ENCODE data around the gene PKN2.
A peak's percentile ranks its signal among the peaks of the same experiment; 100 is the strongest.

Gene PKN2

GRCh38 chr1:88683541-88684481 lies at the start of gene PKN2:
PKN2 (plus strand) TSS chr1:88684273; CDS start chr1:88684581, 308 bp downstream.
- DNase-seq: peak; percentile 98

GRCh38 chr1:88634538-88634937 lies 49.5 kb upstream of the PKN2 start:
- no peak for DNase-seq

DNA sequence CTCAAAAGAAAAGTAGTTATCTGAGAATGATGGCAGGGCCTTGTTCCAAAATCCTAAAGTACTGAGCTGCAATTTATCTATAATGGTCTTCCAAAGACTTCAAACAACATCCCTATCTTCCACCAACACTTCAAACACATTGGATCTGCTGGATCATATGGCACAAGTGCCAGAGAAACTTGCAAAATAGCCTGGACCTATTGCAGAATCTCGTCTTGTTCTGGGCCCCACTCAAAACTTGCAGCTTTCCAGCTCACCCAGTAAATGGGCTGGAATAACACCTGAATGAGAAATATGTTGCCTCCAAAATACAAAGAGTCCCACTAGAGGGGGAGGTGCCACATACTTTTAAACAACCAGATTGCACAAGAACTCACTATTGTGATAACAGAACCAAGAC lies 44.0 kb upstream of the PKN2 start:
- DNase-seq: no peak

GRCh38 chr1:88645886-88646285 lies 38.2 kb upstream of the PKN2 start:
- DNase-seq: no peak

DNA sequence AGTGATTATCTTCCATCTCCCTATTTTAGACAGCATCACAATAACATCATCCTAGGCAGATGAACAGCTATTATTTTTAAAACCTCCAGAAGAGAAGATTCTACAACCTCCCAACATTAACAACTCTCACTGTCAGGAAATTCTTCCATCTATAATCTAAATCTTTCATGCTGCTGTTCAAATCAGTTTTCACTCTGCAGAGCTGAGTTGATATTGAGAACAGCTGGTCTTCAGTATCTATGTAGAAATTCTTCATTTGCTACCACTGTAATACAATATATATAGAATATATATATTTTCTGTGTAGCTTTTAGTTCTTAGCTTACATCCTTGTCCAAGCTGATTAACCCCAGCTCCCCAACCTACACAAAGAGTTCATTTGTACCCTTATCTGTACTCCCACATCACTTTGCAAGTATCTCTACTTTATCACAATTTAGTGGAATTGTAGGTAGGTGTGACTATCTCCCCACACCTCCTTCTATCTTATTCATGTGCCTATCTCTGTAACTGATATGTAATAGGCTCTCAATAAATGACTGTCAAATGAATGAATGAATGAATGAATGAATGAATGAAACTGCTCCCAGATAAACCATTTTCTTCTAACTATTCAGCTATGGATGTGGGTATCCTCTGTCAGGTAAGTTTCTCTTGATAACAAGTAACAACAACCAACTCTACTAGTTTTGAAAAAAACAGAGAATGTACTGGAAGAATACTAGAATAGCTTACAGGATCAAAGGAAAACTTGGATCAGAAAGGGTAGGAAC lies 37.4 kb upstream of the PKN2 start:
- no peak for DNase-seq

DNA sequence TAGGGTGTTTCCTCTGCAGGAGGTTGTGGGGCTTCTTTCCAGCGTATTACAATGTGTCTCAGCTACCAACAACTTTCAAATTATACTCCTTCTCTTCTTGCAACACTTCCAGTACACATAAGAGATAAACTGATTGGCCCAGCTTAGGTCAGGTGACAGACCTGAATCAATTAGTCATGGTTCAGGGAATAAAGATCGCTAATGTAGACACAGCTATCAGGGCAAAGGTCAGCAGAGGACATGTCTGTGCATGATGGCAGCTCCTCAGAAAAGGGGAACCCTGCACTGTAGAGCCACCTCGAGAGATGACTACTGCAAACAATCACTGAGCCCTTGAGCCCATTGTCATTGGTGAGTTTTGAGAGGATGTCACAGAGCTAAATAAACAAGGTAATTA lies 36.8 kb upstream of the PKN2 start:
- no peak for DNase-seq

- no peak for DNase-seq
These were observed 36.2 kb upstream of the PKN2 start for GRCh38 chr1:88647749-88648415.

- no peak for DNase-seq
These were observed 35.4 kb upstream of the PKN2 start for GRCh38 chr1:88648706-88649105.

DNA sequence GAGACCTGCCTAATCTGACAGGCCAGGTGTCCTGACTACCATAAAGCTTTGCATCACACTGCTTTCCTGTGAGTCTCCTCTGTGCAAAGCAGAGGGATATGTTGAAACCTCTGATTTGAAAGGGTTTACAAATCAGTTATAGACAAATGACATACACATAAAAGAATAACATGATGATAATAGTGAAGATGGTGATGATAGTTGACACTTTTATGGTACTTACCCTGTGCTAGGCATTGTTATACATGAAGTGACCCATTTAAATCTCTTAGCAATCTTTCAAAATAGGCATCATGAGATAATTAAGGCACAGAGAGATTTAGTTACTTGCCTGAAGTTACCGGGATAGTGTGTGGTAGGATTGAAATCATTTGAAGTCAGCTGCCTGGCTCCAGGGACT lies 34.1 kb upstream of the PKN2 start:
- no peak for DNase-seq

DNA sequence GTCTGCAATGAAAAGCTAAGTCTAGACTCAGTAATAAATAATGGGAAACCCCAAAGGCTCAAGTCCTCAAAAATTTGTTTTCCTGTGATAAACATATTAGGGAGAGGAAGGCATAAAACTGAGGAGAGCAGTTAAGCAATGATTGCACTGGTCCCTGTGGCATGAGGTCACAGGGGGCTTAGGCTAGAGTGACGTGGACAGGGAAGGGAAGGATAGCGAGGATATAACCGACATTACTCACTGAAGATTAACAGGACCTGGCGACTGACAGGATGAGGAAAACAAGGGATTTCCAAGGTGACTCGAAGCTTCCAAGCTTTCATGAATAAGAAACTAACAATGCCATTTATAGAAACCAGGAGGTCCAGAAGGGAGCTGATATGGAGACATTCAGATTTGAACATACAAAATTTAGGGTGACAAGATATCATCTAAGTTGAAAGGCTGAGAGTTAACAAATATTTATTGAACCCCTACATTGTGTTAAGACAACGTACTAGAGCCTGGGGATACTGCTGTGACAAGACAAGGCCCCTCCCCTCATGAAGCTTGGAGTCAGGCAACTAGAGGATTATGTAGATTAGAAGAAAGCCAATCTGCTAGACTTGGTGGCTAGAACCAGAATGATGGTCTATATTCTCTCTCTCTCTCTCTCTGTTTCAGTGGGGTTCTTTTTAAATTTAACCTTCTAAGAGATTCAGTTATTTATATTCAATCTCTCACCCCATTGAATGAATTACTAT lies 33.2 kb upstream of the PKN2 start:
- no peak for DNase-seq

DNA sequence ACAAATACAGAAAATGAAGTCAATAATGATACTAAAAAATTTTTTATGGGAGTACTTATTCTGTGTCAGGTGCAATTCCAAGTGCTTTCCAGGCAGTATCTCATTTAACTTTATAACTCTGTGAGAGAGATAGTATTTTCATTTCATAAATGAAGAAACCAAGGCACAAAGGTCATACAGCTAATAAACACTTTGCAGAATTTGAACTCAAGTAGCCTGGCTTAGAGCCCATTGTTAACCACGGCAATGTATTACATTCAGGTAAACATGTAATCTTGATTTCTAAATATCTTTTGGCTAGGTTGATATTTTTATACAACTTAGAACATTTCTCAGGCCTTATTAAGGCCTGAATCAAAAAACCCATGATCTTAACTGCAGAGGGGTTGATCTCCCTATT lies 28.9 kb upstream of the PKN2 start:
- no peak for DNase-seq

DNA sequence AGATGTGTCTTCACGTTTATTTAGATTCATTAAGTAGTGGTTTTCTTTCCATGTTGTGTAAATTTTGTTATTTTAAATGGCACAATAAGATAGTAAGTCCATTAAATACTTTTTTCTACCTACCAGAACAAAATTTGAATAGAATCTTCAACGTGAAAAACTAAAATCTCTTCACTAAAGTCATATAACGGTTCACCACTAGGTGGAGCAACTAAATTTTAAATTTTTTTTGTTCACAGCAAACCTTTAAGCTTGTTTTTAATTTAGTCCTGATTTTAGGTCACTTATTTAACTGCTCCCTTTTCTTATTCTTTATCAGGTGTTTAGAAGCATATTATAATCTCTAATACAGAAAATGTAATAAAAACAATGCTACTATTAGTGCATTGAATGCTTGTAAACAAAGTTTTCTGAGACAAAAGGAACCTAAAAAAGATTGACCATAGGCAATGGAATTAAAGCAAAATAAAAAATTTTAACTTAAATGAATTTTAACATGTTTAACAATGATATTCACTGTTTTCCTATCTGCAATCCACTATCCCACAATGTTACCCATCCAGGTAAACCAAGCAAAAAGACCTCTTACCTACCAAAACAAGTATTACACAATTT lies 28.3 kb upstream of the PKN2 start:
- no peak for DNase-seq

DNA sequence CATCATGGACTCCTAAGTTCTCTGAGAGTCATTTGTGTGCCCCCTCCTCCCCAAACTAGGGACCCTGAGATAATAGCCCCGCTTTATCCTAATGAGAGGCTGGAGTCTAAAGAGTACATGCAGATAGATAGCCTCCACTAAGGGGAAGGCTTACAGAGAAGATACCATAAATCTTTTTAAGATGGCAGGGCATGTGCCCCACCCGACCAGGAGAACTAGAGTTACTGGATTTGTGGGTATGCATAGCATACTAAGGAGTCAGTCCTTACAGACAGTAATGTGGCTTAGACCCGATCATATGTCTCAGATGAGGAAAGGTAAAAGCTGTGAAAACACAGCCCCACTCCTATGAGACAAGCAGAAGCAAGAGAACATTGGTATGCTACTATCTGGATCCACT lies 25.7 kb upstream of the PKN2 start:
- DNase-seq: no peak

DNA sequence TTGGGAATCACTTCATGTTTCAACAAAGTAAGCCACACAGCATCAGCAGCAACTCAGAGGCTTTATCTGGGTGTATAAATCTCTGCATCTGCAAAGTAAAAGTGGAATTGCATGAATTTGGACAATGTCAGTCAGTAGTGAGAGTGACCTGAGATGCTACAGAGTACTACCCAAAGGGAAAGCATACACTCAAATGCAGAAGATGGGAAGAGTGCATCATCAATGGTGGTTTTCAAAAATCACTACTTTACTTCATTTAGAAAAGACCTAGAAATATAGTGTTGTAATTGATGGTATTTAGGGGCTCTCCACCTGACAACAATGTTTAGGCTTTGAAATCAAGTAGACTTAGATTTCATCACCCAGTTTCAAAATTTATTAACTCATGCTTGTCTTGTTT lies 24.5 kb upstream of the PKN2 start:
- no peak for DNase-seq

DNA sequence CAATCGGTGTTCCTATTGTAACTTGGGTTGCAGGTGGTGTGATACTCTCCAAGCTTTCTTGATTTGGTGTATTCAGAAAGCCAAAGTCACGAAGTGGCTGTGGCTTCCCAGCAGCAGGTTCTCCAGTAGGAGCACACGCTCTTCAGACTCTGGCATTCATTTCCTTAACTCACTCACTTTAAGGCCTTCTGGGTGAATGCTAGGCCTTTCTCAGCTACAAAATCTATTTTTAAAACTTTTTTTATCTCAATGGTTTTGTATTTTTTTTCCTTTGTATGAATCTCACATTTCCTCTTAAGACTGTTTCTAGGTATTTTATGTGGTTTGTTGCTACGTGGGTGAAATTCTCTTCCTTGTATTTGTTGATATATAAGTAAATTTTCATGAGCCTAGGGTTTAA lies 22.9 kb upstream of the PKN2 start:
- no peak for DNase-seq

- DNase-seq: no peak
These were observed 21.9 kb upstream of the PKN2 start for GRCh38 chr1:88661951-88662699.

DNA sequence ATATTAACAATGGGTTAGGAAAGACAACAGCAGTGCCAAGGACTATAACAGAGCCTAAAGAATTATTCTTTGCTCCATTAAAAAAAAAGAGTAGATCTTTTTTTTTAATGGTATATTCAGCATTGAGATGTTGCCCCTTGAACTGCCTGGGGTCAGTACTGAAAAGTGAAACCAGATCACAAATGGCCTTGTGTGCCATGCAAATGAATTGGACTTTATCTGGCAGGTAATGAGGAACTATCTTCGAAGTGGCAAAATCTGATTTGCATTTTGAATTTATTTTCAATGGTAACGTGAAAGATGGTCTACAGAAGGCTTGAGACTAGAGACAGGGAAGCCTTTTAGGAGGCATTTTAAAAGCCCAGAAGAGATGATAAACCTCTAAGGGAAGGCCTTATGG lies 21.4 kb upstream of the PKN2 start:
- DNase-seq: no peak

DNA sequence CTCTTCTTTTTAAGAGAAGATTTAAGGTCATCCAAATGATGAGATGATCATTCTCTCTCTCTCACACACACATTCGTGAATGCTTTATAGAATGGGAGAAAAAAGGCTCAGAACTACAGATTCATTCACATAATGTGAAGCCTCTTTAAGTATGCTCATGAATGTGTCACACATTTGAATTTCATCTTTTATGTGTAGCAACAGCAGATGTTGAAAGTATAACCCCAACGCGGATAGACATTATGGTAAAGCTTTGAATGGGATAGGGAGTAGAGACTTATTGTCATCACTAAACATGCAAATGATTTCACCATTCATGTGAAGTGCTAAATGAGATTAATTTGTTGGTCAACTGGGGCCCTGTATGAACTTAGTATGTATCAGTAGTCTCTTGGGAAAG lies 15.7 kb upstream of the PKN2 start:
- DNase-seq: no peak

- DNase-seq: no peak
These were observed 13.6 kb upstream of the PKN2 start for GRCh38 chr1:88670462-88670861.

GRCh38 chr1:88673446-88673845 lies 10.6 kb upstream of the PKN2 start:
- no peak for DNase-seq

DNA sequence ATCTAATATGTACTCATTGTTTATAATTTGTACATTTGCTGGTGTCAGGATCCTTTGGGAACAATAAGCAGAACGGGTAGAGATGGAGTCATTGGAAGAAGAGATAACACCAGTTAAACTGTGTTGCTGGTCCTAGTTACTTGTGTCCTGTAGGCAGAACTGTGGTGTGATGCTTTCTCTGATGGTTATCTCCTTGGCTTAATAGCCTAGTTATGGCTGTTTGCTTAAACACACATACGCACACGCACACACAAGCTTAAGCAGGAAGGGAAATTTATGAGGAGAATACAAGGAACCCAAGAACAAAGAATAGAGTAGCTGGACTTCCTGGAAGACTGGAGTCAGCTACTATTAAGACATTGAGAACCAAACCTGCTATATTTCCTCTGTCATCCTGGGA lies 5.7 kb upstream of the PKN2 start:
- no peak for DNase-seq

GRCh38 chr1:88680471-88680870 lies 3.6 kb upstream of the PKN2 start:
- DNase-seq: no peak
